ENCODE data around the gene SETDB1.
A peak's percentile ranks its signal among the peaks of the same experiment; 100 is the strongest.

The SETDB1 gene

DNA sequence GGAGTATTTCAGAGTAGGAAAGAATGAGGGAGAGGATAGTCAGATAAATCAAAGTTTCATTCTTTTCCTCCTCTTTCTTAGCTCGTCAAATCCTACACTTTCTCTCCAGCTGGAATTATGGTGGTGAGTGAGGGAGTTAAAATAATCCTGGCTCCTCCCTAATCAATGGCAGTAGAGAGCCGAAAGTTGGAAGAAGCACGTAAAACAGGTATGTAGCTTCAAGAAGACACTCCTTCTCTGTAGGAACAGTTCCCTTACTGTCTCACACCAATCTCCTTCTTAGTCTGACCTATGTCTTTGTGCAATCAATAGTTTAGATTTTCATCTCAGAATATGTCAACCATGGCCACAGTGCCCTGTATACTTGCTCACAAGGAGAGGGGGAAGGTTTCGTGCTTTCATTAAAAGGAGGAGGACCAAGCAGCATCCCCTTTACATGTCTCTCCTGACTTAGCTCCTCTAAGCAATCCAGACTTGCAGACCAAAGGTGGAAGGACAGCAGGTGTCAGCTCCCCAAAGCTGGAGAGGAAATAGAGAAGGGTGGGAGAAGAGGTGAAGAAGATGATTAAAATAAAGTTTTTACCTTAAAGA is 79.7 kb downstream of the SETDB1 start:
- DNase-seq (no peak), ATAC-seq (replicated peaks) (no peak)
- peak overlapping the region; percentile 97 to 100 for H3K4me3 Mint-ChIP-seq
- no peaks in the 10 kb centered on the region for H3K9me3 Mint-ChIP-seq
- peak overlapping the region; percentile 99 for H3K27ac Mint-ChIP-seq
- H3K27me3 Mint-ChIP-seq: no peaks in the 10 kb centered on the region
- H3K4me1 Mint-ChIP-seq (ENCODE audit: low read depth in 2 of 2): peaks cover 43 to 46% of the 10 kb centered on the region in 2 donors
- peaks cover 26% of the 10 kb centered on the region for H3K36me3 Mint-ChIP-seq (ENCODE audit: insufficient read depth)

DNA sequence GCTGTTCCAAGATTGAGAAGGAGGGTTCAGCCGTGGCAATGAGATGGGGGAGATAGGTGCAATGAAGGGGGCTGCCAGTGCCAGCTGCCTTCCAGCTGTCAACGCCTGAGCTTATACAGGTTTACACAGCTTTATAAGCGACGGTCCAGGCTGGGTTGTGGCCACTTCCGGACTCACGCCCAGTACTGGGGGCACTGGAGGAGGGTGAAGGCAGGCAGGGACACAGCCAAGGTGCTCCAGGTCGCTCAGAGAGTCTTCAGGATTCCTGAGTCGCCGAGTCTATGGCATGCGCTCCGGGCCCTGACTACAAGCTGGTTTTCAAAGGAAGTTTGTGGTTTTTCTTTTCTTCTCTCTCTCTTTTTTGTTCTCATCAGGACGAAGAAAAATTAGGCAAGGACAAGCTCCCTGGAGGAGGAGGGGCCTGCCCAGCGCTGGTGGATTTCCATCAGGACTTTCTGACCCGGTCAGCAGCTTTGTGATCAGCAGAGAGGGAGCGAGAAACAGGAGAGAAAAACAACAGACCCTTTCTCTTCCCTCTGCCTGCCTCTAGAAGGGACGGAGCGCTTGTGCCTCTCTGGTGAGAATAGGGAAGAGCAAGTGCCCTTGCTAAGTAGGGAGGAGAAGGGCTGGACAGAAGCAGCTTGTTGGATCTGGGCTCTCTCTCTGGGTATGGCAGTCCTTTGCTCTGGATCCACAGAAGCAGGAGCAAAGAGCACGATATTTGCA is 80.3 kb downstream of the SETDB1 start, which contains the start of gene MINDY1:
Gene MINDY1, minus strand, starts transcription at position 576 of the 726 bp plus-strand sequence. CDS start 4,285 bp downstream, outside the sequence.
- DNase-seq: no peak
- Mint-ChIP-seq H3K9me3 (no peaks in the 10 kb centered on the region), H3K27ac (peak within 1 kb of the TSS; percentile 99), H3K4me1 (ENCODE audit: low read depth in 2 of 2) (peaks cover 46 to 50% of the 10 kb centered on the region in 2 donors), H3K27me3 (no peaks in the 10 kb centered on the region), H3K4me3 (peak within 1 kb of the TSS; percentile 97 to 100), H3K36me3 (ENCODE audit: insufficient read depth) (peaks cover 26% of the 10 kb centered on the region)
- no peak for ATAC-seq (replicated peaks)

DNA sequence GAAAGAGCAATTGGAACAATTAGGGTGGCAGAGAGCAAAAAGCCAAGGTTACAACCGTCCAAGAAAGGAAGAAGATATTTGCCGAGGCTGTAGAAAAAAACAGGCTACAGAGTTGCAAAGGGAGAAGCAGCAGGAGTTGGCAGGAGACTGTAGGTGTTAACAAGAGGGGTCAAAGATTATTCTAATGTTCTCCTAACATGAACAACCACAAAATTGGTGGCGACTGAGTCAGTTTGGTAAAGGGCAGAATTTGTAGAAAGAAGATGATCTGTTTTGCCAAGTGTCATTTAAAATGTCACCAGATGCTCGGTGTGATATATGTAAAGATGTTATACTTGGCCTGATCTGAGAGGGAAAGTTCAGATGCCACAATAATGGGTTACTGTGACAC is 81.7 kb downstream of the SETDB1 start:
- Mint-ChIP-seq H3K36me3 (ENCODE audit: insufficient read depth) (peaks cover 26% of the 10 kb centered on the region), H3K4me1 (ENCODE audit: low read depth in 2 of 2) (peaks cover 42 to 47% of the 10 kb centered on the region in 2 donors), H3K27ac (peak overlapping the region; percentile 99), H3K27me3 (no peaks in the 10 kb centered on the region), H3K4me3 (peak overlapping the region; percentile 97 to 100), H3K9me3 (no peaks in the 10 kb centered on the region)
- DNase-seq: no peak
- no peak for ATAC-seq (replicated peaks)

DNA sequence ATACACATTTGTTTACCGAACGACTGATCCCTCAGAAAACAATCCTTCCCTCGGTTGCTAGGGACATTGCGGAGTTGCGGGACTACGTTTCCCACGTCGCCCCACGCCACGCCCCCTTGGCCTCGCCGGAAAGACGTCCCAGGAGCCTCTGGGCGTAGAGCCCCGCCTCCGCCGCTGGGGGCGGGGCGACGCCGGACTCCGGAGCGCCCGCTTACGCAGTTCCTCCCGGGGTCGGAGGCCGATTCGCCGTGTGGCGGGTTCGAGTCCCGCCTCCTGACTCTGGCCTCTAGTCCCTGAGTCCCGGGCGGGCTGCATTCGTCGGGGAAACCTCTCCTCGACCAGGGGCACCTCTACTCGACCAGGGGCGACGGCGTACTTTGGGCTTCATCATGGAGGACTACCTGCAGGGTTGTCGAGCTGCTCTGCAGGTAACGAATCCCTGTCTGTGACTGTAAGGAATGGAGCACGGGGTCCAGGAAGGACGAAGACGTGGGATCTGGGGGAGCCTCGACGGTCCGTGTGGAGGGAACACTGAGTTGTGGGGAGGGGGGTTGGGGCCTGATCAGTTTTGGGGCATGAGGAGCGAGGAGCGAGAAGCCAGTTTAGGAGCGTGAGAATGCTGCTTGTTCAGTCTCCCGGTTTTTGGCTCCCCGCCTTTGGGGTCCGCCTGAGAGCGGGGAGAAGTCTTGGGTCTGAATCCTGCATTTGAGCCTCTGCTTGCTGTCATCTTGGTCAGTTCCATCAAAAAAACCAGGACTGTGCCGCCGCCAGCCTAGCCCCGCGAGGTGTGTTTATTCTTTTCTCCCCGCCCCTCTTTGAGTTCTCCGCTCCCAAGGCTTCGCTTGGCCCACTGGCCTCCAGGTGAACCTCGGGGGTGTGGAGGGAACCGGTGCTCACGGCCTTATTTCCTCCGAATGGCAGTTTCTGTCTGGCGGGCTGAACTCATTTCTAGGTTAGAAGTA is 82.4 kb downstream of the SETDB1 start, which contains the start of gene PRUNE1:
Gene PRUNE1, plus strand, starts transcription at position 206 of the 962 bp plus-strand sequence. Its CDS starts 184 bp downstream, at position 390.
- no peaks in the 10 kb centered on the region for H3K27me3 Mint-ChIP-seq
- H3K27ac Mint-ChIP-seq: peak within 1 kb of the TSS; percentile 99

GRCh38 chr1:151009206-151009587 is 83.0 kb downstream of the SETDB1 start:
- DNase-seq (no peak), ATAC-seq (replicated peaks) (no peak)
- H3K4me1 Mint-ChIP-seq (ENCODE audit: low read depth in 2 of 2): peaks cover 39 to 50% of the 10 kb centered on the region in 2 donors
- peak overlapping the region; percentile 97 to 100 for H3K4me3 Mint-ChIP-seq
- peak overlapping the region; percentile 99 for H3K27ac Mint-ChIP-seq
- H3K36me3 Mint-ChIP-seq (ENCODE audit: insufficient read depth): peaks cover 26% of the 10 kb centered on the region
- no peaks in the 10 kb centered on the region for H3K9me3 Mint-ChIP-seq
- H3K27me3 Mint-ChIP-seq: no peaks in the 10 kb centered on the region

More for the DNA sequence above, 82.4 kb downstream of the SETDB1 start, which contains the start of gene PRUNE1:
- Mint-ChIP-seq H3K4me3 (peak within 1 kb of the TSS; percentile 97 to 100), H3K36me3 (ENCODE audit: insufficient read depth) (peaks cover 26% of the 10 kb centered on the region), H3K4me1 (ENCODE audit: low read depth in 2 of 2) (peaks cover 39 to 48% of the 10 kb centered on the region in 2 donors), H3K9me3 (no peaks in the 10 kb centered on the region)
- peak; percentile 92 to 97 (median 95) for DNase-seq
- peak; percentile 84 for ATAC-seq (replicated peaks)

DNA sequence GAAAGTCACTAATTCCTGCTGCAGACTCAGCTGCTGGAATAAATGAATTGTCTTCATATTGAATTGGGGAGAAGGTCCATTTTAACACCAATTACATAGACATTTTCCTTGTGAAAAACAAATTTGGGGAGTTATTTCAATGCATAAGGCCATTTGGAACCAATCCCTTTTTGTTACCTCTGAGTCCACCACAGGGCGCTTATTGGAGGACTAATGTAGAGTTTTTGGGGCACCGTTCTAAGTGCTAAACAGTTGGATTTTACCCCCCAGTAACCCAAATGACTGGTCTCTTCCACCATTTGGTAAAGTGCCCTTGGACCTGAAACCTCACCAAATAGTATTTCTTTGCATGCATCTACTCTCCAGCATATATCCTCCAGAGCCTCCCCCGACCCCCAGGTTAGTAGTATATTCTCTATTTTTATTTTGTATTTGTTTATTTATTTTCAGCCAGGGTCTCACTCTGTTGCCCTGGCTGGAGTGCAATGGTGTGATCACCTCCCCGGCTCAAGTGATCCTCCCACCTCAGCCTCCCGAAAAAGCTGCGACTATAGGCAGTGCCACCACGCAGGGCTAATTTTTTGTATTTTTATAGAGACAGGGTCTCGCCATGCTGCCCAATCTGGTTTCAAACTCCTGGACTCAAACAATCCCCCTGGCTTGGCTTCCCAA is 83.6 kb downstream of the SETDB1 start:
- Mint-ChIP-seq H3K36me3 (ENCODE audit: insufficient read depth) (peaks cover 28% of the 10 kb centered on the region), H3K4me1 (ENCODE audit: low read depth in 2 of 2) (peaks cover 39 to 50% of the 10 kb centered on the region in 2 donors), H3K4me3 (peak overlapping the region; percentile 97 to 100), H3K9me3 (no peaks in the 10 kb centered on the region), H3K27ac (peak overlapping the region; percentile 99), H3K27me3 (no peaks in the 10 kb centered on the region)
- ATAC-seq (replicated peaks) (no peak), DNase-seq (no peak)

- peak overlapping the region in 1 of 2 donors; percentile 99 for H3K27ac Mint-ChIP-seq
- H3K27me3 Mint-ChIP-seq: no peaks in the 10 kb centered on the region
- H3K4me3 Mint-ChIP-seq: peak overlapping the region; percentile 33 to 97
- H3K36me3 Mint-ChIP-seq (ENCODE audit: insufficient read depth): peaks cover 30% of the 10 kb centered on the region
- peaks cover 39 to 50% of the 10 kb centered on the region in 2 donors for H3K4me1 Mint-ChIP-seq (ENCODE audit: low read depth in 2 of 2)
- no peaks in the 10 kb centered on the region for H3K9me3 Mint-ChIP-seq
- DNase-seq (no peak), ATAC-seq (replicated peaks) (no peak)
Measured at GRCh38 chr1:151010346-151010726, 84.2 kb downstream of the SETDB1 start.

DNA sequence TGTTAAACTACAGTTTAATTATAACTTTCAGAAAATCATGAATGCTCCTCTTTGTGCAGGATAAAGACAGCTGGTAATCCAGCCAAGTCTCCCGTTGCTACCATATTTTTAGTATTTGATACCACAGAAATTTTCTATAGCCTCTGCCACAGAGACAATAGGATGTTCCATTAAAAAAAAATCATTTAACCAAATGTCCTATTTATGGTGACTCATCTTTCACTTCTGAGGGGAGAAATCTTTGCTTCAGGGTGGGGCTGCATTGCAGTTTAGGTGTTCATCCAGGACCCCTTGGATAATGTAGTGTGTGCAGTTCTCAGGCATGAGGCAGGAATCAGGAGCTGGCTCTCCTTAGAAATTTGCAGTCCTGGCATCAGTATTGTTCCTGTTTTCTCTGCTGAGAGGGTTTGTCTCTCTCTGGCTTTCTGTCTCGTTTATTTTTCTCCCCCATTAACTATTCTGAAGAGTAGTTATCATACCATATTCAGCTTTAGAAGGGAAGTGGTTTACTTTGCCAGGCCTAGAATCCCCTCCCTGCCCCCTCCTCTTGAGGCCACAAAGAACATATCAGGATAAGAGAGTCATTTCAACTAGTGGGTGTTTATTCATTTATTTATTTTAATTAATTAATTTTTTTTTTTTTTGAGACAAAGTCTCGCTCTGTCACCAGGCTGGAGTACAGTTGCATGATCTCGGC is 85.1 kb downstream of the SETDB1 start:
- Mint-ChIP-seq H3K36me3 (ENCODE audit: insufficient read depth) (peaks cover 28% of the 10 kb centered on the region), H3K9me3 (no peaks in the 10 kb centered on the region), H3K27me3 (no peaks in the 10 kb centered on the region), H3K27ac (peak overlapping the region in 1 of 2 donors; percentile 25), H3K4me1 (ENCODE audit: low read depth in 2 of 2) (peaks cover 32 to 45% of the 10 kb centered on the region in 2 donors), H3K4me3 (no peak overlapping the region)
- ATAC-seq (replicated peaks): no peak
- no peak for DNase-seq

DNA sequence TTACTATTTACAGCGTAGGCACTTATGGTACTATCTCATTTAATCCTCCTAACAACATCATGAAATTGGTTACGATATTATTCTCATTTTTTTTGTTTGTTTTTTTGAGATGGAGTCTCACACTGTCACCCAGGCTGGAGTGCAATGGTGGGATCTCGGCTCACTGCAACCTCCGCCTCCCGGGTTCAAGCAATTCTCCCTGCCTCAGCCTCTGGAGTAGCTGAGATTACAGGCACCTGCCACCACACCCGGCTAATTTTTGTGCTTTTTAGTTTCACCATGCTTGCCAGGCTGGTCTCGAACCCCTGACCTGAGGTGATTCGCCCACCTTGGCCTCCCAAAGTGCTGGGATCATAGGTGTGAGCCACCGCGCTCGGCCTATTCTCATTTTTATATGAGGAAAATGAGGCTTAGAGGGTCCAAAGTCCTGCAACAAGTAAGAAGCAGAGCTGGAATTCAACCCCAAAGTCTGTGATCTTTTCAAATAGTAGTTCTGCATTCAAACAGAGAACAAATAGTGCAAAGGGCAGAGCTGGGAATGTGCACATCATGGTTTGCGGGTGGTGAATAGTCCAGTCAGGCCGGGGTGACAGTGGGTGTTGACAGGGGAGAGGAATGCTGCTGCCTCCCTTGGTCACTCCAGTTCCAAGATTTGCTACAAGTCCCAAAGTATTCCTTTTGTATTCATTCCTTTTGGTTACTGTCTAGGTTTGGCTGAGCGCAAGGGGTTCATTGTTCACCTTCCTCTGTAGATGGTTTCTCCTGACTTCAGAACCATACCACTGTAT is 86.7 kb downstream of the SETDB1 start:
- H3K36me3 Mint-ChIP-seq (ENCODE audit: insufficient read depth): peaks cover 24% of the 10 kb centered on the region
- H3K4me1 Mint-ChIP-seq (ENCODE audit: low read depth in 2 of 2): peaks cover 18 to 30% of the 10 kb centered on the region in 2 donors
- no peak for DNase-seq
- ATAC-seq (replicated peaks): no peak
- H3K4me3 Mint-ChIP-seq: no peak overlapping the region
- H3K27me3 Mint-ChIP-seq: no peaks in the 10 kb centered on the region
- no peaks in the 10 kb centered on the region for H3K9me3 Mint-ChIP-seq
- H3K27ac Mint-ChIP-seq: no peak overlapping the region

- no peak for DNase-seq
- no peak for ATAC-seq (replicated peaks)
- H3K36me3 Mint-ChIP-seq (ENCODE audit: insufficient read depth): peaks cover 21% of the 10 kb centered on the region
- no peak overlapping the region for H3K27ac Mint-ChIP-seq
- no peak overlapping the region for H3K4me3 Mint-ChIP-seq
- H3K27me3 Mint-ChIP-seq: no peaks in the 10 kb centered on the region
- H3K4me1 Mint-ChIP-seq (ENCODE audit: low read depth in 2 of 2): peaks cover 14 to 25% of the 10 kb centered on the region in 2 donors
- no peaks in the 10 kb centered on the region for H3K9me3 Mint-ChIP-seq
Measured at GRCh38 chr1:151013518-151013917, 87.4 kb downstream of the SETDB1 start.
